GM12891 (cell line): ENCODE measurements around the gene PLEKHA5.

ENCODE experiments used
- PAX5 ChIP-seq: IDR thresholded peaks from 2 replicates; pipeline ENCODE4 v1.6.1; 2011; ENCODE audit warnings: low read length, moderate library complexity, mild to moderate bottlenecking; ENCODE audit not compliant: insufficient read depth, severe bottlenecking
- POLR2AphosphoS5 ChIP-seq: IDR thresholded peaks from 2 replicates; pipeline ENCODE4 v1.6.1; 2011; ENCODE audit warnings: low read depth, low read length, control low read depth

DNA sequence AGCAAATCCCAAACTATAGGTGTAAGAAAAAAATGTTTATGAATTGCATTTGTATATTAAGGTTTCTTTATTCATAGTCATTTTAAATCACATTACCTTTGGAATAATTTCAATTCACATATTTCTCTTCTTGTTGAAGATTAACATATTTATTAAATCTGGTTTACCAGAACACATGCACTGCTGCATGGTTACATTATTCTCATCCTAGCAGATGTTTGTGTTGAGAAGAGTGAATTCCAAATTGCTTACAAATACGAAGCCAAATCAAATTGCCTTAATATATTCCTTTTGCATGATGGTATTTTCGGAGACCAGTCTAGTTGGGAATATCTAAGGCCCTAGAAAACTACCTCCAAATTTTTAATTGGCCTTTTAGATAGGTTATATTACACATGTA is 130.6 kb downstream of the PLEKHA5 start:
- TF ChIP-seq POLR2AphosphoS5 (no peak), PAX5 (no peak)
